Left hindlimb (tissue), 1 donor: ENCODE data around the gene ENTHD1.

Source experiments
- DNase-seq: peaks from one replicate; pipeline ENCODE4 v3.0.0-alpha.2; 2018

The ENTHD1 gene

GRCh38 chr22:39893526-39893925, at the start of gene ENTHD1:
Gene ENTHD1 (minus strand): TSS chr22:39893760. CDS start chr22:39887748, 6,012 bp downstream.
- no peak for DNase-seq

- DNase-seq, result no peak
Measured at GRCh38 chr22:39943337-39943736, 49.8 kb upstream of the ENTHD1 start.

GRCh38 chr22:39942439-39943230, 49.1 kb upstream of the ENTHD1 start:
- DNase-seq, result no peak

GRCh38 chr22:39941601-39942000, 48.0 kb upstream of the ENTHD1 start:
- DNase-seq, result no peak

- no peak for DNase-seq
Measured at GRCh38 chr22:39940757-39941305, 47.3 kb upstream of the ENTHD1 start.

- DNase-seq, result no peak
Measured at GRCh38 chr22:39939830-39940229, 46.3 kb upstream of the ENTHD1 start.

GRCh38 chr22:39938509-39939111, 45.0 kb upstream of the ENTHD1 start:
- DNase-seq, result no peak

- DNase-seq, result no peak
Measured at GRCh38 chr22:39937906-39938305, 44.3 kb upstream of the ENTHD1 start.

GRCh38 chr22:39936523-39937145, 43.1 kb upstream of the ENTHD1 start:
- DNase-seq, result no peak

GRCh38 chr22:39935612-39936011, 42.1 kb upstream of the ENTHD1 start:
- no peak for DNase-seq

GRCh38 chr22:39935116-39935515, 41.6 kb upstream of the ENTHD1 start:
- no peak for DNase-seq

- no peak for DNase-seq
Measured at GRCh38 chr22:39933741-39934140, 40.2 kb upstream of the ENTHD1 start.

GRCh38 chr22:39932918-39933649, 39.5 kb upstream of the ENTHD1 start:
- no peak for DNase-seq

GRCh38 chr22:39932166-39932565, 38.6 kb upstream of the ENTHD1 start:
- no peak for DNase-seq

GRCh38 chr22:39931251-39931650, 37.7 kb upstream of the ENTHD1 start:
- DNase-seq, result no peak

GRCh38 chr22:39928536-39929520, 35.3 kb upstream of the ENTHD1 start:
- DNase-seq, result no peak

GRCh38 chr22:39927544-39927943, 34.0 kb upstream of the ENTHD1 start:
- no peak for DNase-seq

- DNase-seq, result no peak
Measured at GRCh38 chr22:39926753-39927152, 33.2 kb upstream of the ENTHD1 start.

GRCh38 chr22:39925909-39926679, 32.5 kb upstream of the ENTHD1 start:
- DNase-seq, result no peak

- no peak for DNase-seq
Measured at GRCh38 chr22:39925273-39925672, 31.7 kb upstream of the ENTHD1 start.

- no peak for DNase-seq
Measured at GRCh38 chr22:39924286-39924685, 30.7 kb upstream of the ENTHD1 start.
